K562 (cell line): ENCODE measurements around the gene MACF1. TPM values are rescaled to one million over a fixed set of nuclear protein-coding genes. Genes with fewer than 3 reads are reported as not detected.

Experiments used
- C11orf30 ChIP-seq: fragments of 450-650 bp; IDR thresholded peaks from 2 replicates; pipeline ENCODE4 v1.6.1; 2016; ENCODE audit warnings: low read depth, mild to moderate bottlenecking
- FOS ChIP-seq: IDR thresholded peaks from 3 replicates; pipeline ENCODE4 v1.6.1; 2011; ENCODE audit not compliant: insufficient read length; ENCODE audit errors: extremely low read depth
- FOXJ3 ChIP-seq: sonication (generic); formaldehyde crosslinking; IDR thresholded peaks from 2 replicates; pipeline ENCODE4 v1.4.0; 2020; ENCODE audit warnings: mild to moderate bottlenecking, missing genetic modification reagents
- MAFG ChIP-seq: fragments of 450-650 bp; conservative IDR thresholded peaks from 2 replicates; pipeline ENCODE4 v1.6.1; 2016; ENCODE audit warnings: missing genetic modification characterization, missing compliant biosample characterization
- OTX1 ChIP-seq: fragments of 450-650 bp; formaldehyde crosslinking; IDR thresholded peaks from 2 replicates; pipeline ENCODE4 v1.4.0; 2022; ENCODE audit warnings: mild to moderate bottlenecking
- TGIF2 ChIP-seq: sonication (generic); formaldehyde crosslinking; IDR thresholded peaks from 2 replicates; pipeline ENCODE4 v1.8.1; 2022; ENCODE audit warnings: mild to moderate bottlenecking, missing genetic modification reagents, moderate library complexity
- ZNF586 ChIP-seq: fragments of 450-650 bp; formaldehyde crosslinking; conservative IDR thresholded peaks from 2 replicates; pipeline ENCODE4 v1.4.0; 2020; ENCODE audit warnings: mild to moderate bottlenecking, moderate library complexity
- ZNF696 ChIP-seq: fragments of 250-450 bp; sonication (Bioruptor Pico); conservative IDR thresholded peaks from 2 replicates; pipeline ENCODE4 v1.4.0; 2020; ENCODE audit warnings: mild to moderate bottlenecking, moderate library complexity
- polyA plus RNA-seq, 8 experiments: library from polyadenylated mRNA; depleted of rRNA in 4 of 8; stranded (reverse) in 5 of 8; unstranded in 3 of 8; fragments of >200 nt; fragmentation: Nextera tagmentation in 2 of 8; fragmentation: Illumina TruSeq in 1 of 8; extraction: Ambion mirVana in 2 of 8; extraction: Trizol in 1 of 8; gene quantifications; 2 replicates each; pipeline versions ENCODE4 v1.2.1 to v1.2.3, GENCODE V29; 2011 to 2014; ENCODE audit warnings: inconsistent platforms in 1 of 8, missing spikeins in 1 of 8
- total RNA-seq, 7 experiments: library from RNA; depleted of rRNA in 6 of 7; stranded (reverse); fragments of >200 nt in 6 of 7; fragmentation: Illumina TruSeq in 2 of 7; extraction: Trizol in 2 of 7; gene quantifications; 2 replicates each; pipeline versions ENCODE4 v1.2.1 to v1.2.3, GENCODE V29; 2011 to 2021; ENCODE audit warnings: low replicate concordance in 1 of 7
- TF ChIP-seq, protein P1 (sequence below), 2 experiments: fragments of 450-650 bp; formaldehyde crosslinking in 1 of 2; IDR thresholded peaks; 2 replicates each; pipeline versions ENCODE4 v1.4.0 to v1.6.1; 2014 to 2020; ENCODE audit warnings: mild to moderate bottlenecking in 2 of 2, borderline replicate concordance in 1 of 2, low read depth in 1 of 2
- TF ChIP-seq, protein P2 (sequence below): fragments of 200-600 bp; sonication (generic); IDR thresholded peaks from one replicate; pipeline ENCODE4 v1.6.1; 2012; ENCODE audit warnings: mild to moderate bottlenecking, low read depth, low read length, inconsistent platforms

MACF1 gene
- total and polyA plus RNA-seq, 9 of the 15 experiments (the other 6 are each of a cell fraction or from before 2014, with no cell fraction given) = 13.2 to 232 (median 112) TPM

DNA sequence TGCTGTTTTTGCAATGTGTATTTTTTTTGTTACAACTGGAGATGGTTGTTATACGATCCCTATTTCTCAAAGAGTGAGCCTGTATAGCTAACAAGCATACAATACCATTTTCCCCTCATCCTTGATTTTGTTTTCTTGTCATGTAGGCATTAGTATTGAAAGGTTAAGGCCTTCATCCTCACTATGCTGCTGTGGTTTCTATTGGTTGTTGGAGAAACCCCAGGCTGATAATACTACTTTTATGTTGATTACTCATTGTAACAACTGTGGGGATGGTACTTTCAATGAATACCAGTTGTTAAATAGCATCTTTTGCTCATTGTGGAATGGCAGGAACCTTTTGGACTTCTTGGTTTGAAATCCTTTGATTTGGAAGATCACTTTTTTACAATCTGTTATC is 39.0 kb upstream of the MACF1 start (continued):
- TF ChIP-seq, protein P1, sequence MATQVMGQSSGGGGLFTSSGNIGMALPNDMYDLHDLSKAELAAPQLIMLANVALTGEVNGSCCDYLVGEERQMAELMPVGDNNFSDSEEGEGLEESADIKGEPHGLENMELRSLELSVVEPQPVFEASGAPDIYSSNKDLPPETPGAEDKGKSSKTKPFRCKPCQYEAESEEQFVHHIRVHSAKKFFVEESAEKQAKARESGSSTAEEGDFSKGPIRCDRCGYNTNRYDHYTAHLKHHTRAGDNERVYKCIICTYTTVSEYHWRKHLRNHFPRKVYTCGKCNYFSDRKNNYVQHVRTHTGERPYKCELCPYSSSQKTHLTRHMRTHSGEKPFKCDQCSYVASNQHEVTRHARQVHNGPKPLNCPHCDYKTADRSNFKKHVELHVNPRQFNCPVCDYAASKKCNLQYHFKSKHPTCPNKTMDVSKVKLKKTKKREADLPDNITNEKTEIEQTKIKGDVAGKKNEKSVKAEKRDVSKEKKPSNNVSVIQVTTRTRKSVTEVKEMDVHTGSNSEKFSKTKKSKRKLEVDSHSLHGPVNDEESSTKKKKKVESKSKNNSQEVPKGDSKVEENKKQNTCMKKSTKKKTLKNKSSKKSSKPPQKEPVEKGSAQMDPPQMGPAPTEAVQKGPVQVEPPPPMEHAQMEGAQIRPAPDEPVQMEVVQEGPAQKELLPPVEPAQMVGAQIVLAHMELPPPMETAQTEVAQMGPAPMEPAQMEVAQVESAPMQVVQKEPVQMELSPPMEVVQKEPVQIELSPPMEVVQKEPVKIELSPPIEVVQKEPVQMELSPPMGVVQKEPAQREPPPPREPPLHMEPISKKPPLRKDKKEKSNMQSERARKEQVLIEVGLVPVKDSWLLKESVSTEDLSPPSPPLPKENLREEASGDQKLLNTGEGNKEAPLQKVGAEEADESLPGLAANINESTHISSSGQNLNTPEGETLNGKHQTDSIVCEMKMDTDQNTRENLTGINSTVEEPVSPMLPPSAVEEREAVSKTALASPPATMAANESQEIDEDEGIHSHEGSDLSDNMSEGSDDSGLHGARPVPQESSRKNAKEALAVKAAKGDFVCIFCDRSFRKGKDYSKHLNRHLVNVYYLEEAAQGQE (IDR thresholded peaks at IDR 0.05; ENCODE audit: borderline replicate concordance) = no peak
- TF ChIP-seq, protein P1 (CRISPR knock-in tag; IDR thresholded peaks at IDR 0.05; ENCODE audit: low read depth) = no peak
- TF ChIP-seq MAFG (no peak), FOXJ3 (no peak), OTX1 (CRISPR knock-in tag) (no peak), ZNF696 (CRISPR knock-in tag) (no peak), ZNF586 (no peak), FOS (no peak), C11orf30 (no peak), TGIF2 (CRISPR knock-in tag) (no peak)
- TF ChIP-seq, protein P2, sequence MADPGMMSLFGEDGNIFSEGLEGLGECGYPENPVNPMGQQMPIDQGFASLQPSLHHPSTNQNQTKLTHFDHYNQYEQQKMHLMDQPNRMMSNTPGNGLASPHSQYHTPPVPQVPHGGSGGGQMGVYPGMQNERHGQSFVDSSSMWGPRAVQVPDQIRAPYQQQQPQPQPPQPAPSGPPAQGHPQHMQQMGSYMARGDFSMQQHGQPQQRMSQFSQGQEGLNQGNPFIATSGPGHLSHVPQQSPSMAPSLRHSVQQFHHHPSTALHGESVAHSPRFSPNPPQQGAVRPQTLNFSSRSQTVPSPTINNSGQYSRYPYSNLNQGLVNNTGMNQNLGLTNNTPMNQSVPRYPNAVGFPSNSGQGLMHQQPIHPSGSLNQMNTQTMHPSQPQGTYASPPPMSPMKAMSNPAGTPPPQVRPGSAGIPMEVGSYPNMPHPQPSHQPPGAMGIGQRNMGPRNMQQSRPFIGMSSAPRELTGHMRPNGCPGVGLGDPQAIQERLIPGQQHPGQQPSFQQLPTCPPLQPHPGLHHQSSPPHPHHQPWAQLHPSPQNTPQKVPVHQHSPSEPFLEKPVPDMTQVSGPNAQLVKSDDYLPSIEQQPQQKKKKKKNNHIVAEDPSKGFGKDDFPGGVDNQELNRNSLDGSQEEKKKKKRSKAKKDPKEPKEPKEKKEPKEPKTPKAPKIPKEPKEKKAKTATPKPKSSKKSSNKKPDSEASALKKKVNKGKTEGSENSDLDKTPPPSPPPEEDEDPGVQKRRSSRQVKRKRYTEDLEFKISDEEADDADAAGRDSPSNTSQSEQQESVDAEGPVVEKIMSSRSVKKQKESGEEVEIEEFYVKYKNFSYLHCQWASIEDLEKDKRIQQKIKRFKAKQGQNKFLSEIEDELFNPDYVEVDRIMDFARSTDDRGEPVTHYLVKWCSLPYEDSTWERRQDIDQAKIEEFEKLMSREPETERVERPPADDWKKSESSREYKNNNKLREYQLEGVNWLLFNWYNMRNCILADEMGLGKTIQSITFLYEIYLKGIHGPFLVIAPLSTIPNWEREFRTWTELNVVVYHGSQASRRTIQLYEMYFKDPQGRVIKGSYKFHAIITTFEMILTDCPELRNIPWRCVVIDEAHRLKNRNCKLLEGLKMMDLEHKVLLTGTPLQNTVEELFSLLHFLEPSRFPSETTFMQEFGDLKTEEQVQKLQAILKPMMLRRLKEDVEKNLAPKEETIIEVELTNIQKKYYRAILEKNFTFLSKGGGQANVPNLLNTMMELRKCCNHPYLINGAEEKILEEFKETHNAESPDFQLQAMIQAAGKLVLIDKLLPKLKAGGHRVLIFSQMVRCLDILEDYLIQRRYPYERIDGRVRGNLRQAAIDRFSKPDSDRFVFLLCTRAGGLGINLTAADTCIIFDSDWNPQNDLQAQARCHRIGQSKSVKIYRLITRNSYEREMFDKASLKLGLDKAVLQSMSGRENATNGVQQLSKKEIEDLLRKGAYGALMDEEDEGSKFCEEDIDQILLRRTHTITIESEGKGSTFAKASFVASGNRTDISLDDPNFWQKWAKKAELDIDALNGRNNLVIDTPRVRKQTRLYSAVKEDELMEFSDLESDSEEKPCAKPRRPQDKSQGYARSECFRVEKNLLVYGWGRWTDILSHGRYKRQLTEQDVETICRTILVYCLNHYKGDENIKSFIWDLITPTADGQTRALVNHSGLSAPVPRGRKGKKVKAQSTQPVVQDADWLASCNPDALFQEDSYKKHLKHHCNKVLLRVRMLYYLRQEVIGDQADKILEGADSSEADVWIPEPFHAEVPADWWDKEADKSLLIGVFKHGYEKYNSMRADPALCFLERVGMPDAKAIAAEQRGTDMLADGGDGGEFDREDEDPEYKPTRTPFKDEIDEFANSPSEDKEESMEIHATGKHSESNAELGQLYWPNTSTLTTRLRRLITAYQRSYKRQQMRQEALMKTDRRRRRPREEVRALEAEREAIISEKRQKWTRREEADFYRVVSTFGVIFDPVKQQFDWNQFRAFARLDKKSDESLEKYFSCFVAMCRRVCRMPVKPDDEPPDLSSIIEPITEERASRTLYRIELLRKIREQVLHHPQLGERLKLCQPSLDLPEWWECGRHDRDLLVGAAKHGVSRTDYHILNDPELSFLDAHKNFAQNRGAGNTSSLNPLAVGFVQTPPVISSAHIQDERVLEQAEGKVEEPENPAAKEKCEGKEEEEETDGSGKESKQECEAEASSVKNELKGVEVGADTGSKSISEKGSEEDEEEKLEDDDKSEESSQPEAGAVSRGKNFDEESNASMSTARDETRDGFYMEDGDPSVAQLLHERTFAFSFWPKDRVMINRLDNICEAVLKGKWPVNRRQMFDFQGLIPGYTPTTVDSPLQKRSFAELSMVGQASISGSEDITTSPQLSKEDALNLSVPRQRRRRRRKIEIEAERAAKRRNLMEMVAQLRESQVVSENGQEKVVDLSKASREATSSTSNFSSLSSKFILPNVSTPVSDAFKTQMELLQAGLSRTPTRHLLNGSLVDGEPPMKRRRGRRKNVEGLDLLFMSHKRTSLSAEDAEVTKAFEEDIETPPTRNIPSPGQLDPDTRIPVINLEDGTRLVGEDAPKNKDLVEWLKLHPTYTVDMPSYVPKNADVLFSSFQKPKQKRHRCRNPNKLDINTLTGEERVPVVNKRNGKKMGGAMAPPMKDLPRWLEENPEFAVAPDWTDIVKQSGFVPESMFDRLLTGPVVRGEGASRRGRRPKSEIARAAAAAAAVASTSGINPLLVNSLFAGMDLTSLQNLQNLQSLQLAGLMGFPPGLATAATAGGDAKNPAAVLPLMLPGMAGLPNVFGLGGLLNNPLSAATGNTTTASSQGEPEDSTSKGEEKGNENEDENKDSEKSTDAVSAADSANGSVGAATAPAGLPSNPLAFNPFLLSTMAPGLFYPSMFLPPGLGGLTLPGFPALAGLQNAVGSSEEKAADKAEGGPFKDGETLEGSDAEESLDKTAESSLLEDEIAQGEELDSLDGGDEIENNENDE = no peak
